HepG2 (cell line): ENCODE data around the gene DLL4. TPM values are rescaled to one million over a fixed set of nuclear protein-coding genes. Genes with fewer than 3 reads are reported as not detected.

Experiments
- ADNP ChIP-seq: sonication (generic); formaldehyde crosslinking; IDR thresholded peaks from 2 replicates; pipeline ENCODE4 v1.4.0; 2020; ENCODE audit warnings: missing genetic modification reagents
- CHCHD3 ChIP-seq: sonication (generic); formaldehyde crosslinking; IDR thresholded peaks from 2 replicates; pipeline ENCODE4 v1.8.0; 2022; ENCODE audit warnings: mild to moderate bottlenecking, missing genetic modification reagents, moderate library complexity
- E2F5 ChIP-seq: sonication (generic); formaldehyde crosslinking; conservative IDR thresholded peaks from 2 replicates; pipeline ENCODE4 v1.4.0; 2020; ENCODE audit warnings: missing genetic modification reagents
- HDAC6 ChIP-seq: fragments of 200-600 bp; sonication (generic); IDR thresholded peaks from 2 replicates; pipeline ENCODE4 v1.7.0; 2017; ENCODE audit warnings: mild to moderate bottlenecking, antibody characterized with exemption, low read length, low read depth
- HIC2 ChIP-seq: sonication (generic); formaldehyde crosslinking; IDR thresholded peaks from 2 replicates; pipeline ENCODE4 v1.9.0; 2022; ENCODE audit warnings: low read depth, missing genetic modification reagents
- JUND ChIP-seq: sonication (generic); formaldehyde crosslinking; IDR thresholded peaks from 2 replicates; pipeline ENCODE4 v1.8.0; 2022; ENCODE audit warnings: mild to moderate bottlenecking, missing genetic modification reagents
- LCORL ChIP-seq, 2 experiments: fragments of 450-650 bp in 1 of 2; sonication (generic) in 1 of 2; formaldehyde crosslinking in 1 of 2; IDR thresholded peaks; 2 replicates each; pipeline versions ENCODE4 v1.5.0 to v1.6.1; 2017 to 2020; ENCODE audit warnings: antibody characterized with exemption in 1 of 2, missing genetic modification reagents in 1 of 2
- MEIS1 ChIP-seq: sonication (generic); formaldehyde crosslinking; IDR thresholded peaks from 2 replicates; pipeline ENCODE4 v1.9.0; 2021; ENCODE audit warnings: mild to moderate bottlenecking, missing genetic modification reagents, moderate library complexity, borderline replicate concordance
- NAIF1 ChIP-seq: sonication (generic); formaldehyde crosslinking; IDR thresholded peaks from 2 replicates; pipeline ENCODE4 v1.5.0; 2020; ENCODE audit warnings: mild to moderate bottlenecking, missing genetic modification reagents, borderline replicate concordance
- THYN1 ChIP-seq: sonication (generic); formaldehyde crosslinking; IDR thresholded peaks from 2 replicates; pipeline ENCODE4 v1.8.1; 2023; ENCODE audit warnings: low read depth, mild to moderate bottlenecking, moderate library complexity, missing genetic modification reagents, borderline replicate concordance
- YY1 ChIP-seq: IDR thresholded peaks from 2 replicates; pipeline ENCODE4 v1.6.1; 2011; ENCODE audit warnings: low read length, low read depth, moderate library complexity, mild to moderate bottlenecking; ENCODE audit not compliant: insufficient read depth, insufficient replicate concordance
- ZBTB2 ChIP-seq: sonication (generic); formaldehyde crosslinking; IDR thresholded peaks from 2 replicates; pipeline ENCODE4 v1.8.0; 2022; ENCODE audit warnings: low read depth, missing genetic modification reagents
- ZFP36L2 ChIP-seq: sonication (generic); formaldehyde crosslinking; IDR thresholded peaks from 2 replicates; pipeline ENCODE4 v1.4.0; 2020; ENCODE audit warnings: missing genetic modification reagents
- ZNF318 ChIP-seq: sonication (generic); formaldehyde crosslinking; IDR thresholded peaks from 2 replicates; pipeline ENCODE4 v1.4.0; 2020; ENCODE audit warnings: mild to moderate bottlenecking, missing genetic modification reagents
- ZNF460 ChIP-seq: sonication (generic); formaldehyde crosslinking; IDR thresholded peaks from 2 replicates; pipeline ENCODE4 v1.5.1; 2020; ENCODE audit warnings: missing genetic modification reagents, mild to moderate bottlenecking, borderline replicate concordance
- ZNF652 ChIP-seq: IDR thresholded peaks from 2 replicates; pipeline ENCODE4 v1.6.1; 2016; ENCODE audit warnings: low read depth, borderline replicate concordance
- ZNF75D ChIP-seq: sonication (generic); formaldehyde crosslinking; IDR thresholded peaks from 2 replicates; pipeline ENCODE4 v1.8.1; 2023; ENCODE audit warnings: missing genetic modification reagents, mild to moderate bottlenecking, borderline replicate concordance
- polyA plus RNA-seq, 8 experiments: library from polyadenylated mRNA; depleted of rRNA in 3 of 8; stranded (reverse) in 7 of 8; unstranded in 1 of 8; fragments of >200 nt; fragmentation: Illumina TruSeq in 4 of 8; extraction: Trizol in 4 of 8; gene quantifications; 2 replicates each; pipeline versions ENCODE4 v1.2.1 to v1.2.3, GENCODE V29; 2011 to 2016; ENCODE audit warnings: low read depth in 4 of 8, missing spikeins in 1 of 8, mixed read lengths in 1 of 8; ENCODE audit not compliant: insufficient read depth in 1 of 8
- total RNA-seq, 5 experiments: library from RNA; depleted of rRNA; stranded (reverse); fragments of >200 nt; fragmentation: Illumina TruSeq; extraction: Trizol; gene quantifications; 2 replicates each; pipeline ENCODE4 v1.2.3, GENCODE V29; 2016; ENCODE audit warnings: low read depth in 1 of 5

Gene DLL4
- total and polyA plus RNA-seq, 2 of the 13 experiments (the other 11 are each of a cell fraction or from before 2014, with no cell fraction given) = 0.20 to 0.25 TPM

- TF ChIP-seq NAIF1 (CRISPR knock-in tag) (no peak), ZNF652 (CRISPR knock-in tag) (no peak), MEIS1 (CRISPR knock-in tag) (no peak), HIC2 (CRISPR knock-in tag) (no peak), YY1 (no peak), E2F5 (CRISPR knock-in tag) (no peak), JUND (CRISPR knock-in tag) (no peak), ZNF75D (CRISPR knock-in tag) (no peak), HDAC6 (no peak), ZNF460 (no peak), THYN1 (no peak), ZBTB2 (CRISPR knock-in tag) (no peak), LCORL (IDR thresholded peaks at IDR 0.05) (no peak), LCORL (CRISPR knock-in tag; IDR thresholded peaks at IDR 0.05) (no peak), ADNP (CRISPR knock-in tag) (peak; percentile 83; the same call in 1 of the 2 replicates), CHCHD3 (CRISPR knock-in tag) (no peak), ZFP36L2 (CRISPR knock-in tag) (no peak), ZNF318 (CRISPR knock-in tag) (no peak)
These were observed 7.1 kb upstream of the DLL4 start (continued) for GRCh38 chr15:40921949-40922607.
